Smooth muscle cell (in vitro differentiated cells): ENCODE data around the gene VKORC1L1. TPM values are rescaled to one million over a fixed set of nuclear protein-coding genes. Genes with fewer than 3 reads are reported as not detected.

ENCODE experiments used
- DNase-seq: peaks from one replicate; lab custom pipeline; 2025; ENCODE audit not compliant: unreplicated experiment; lab: John Stamatoyannopoulos, UW
- H2AFZ ChIP-seq: fragments of 200-600 bp; sonication (generic); 2 replicates; pipeline ENCODE4 v1.6.0; 2016; ENCODE audit warnings: antibody characterized with exemption, low read depth, mild to moderate bottlenecking
- H3F3A ChIP-seq: fragments of 200-600 bp; sonication (generic); 2 replicates; pipeline ENCODE4 v1.6.0; 2017; ENCODE audit warnings: antibody characterized with exemption, low read depth
- H3K27ac ChIP-seq: fragments of 200-600 bp; sonication (generic); 2 replicates; pipeline ENCODE4 v1.5.1; 2016; ENCODE audit warnings: low read depth, mild to moderate bottlenecking
- H3K27me3 ChIP-seq: fragments of 200-600 bp; sonication (generic); 2 replicates; pipeline ENCODE4 v1.6.1; 2016; ENCODE audit warnings: low read depth, mild to moderate bottlenecking
- H3K36me3 ChIP-seq: fragments of 200-600 bp; sonication (generic); 2 replicates; pipeline ENCODE4 v1.5.1; 2016; ENCODE audit warnings: low read depth
- H3K4me1 ChIP-seq: fragments of 200-600 bp; sonication (generic); 2 replicates; pipeline ENCODE4 v1.5.1; 2016; ENCODE audit warnings: low read depth
- H3K4me2 ChIP-seq: fragments of 200-600 bp; sonication (generic); 2 replicates; pipeline ENCODE4 v1.6.0; 2016; ENCODE audit warnings: mild to moderate bottlenecking
- H3K4me3 ChIP-seq: fragments of 200-600 bp; sonication (generic); 2 replicates; pipeline ENCODE4 v1.5.1; 2016; ENCODE audit warnings: mild to moderate bottlenecking
- H3K79me2 ChIP-seq: fragments of 200-600 bp; sonication (generic); 2 replicates; pipeline ENCODE4 v1.6.0; 2016; ENCODE audit warnings: low read depth, mild to moderate bottlenecking
- H3K9ac ChIP-seq: fragments of 200-600 bp; sonication (generic); 2 replicates; pipeline ENCODE4 v1.6.0; 2016; ENCODE audit warnings: low read depth
- H3K9me3 ChIP-seq: fragments of 200-600 bp; sonication (generic); replicated peaks from 2 replicates; pipeline ENCODE4 v1.5.1; 2016; ENCODE audit warnings: low read depth
- H4K20me1 ChIP-seq: fragments of 200-600 bp; sonication (generic); 2 replicates; pipeline ENCODE4 v1.6.0; 2016; ENCODE audit warnings: low read depth
- WGBS: methylation state at CpG from one replicate; pipeline ENCODE4 v1.1.7; 2016; ENCODE audit warnings: low lambda C conversion rate; 5-methylcytosine and 5-hydroxymethylcytosine counted together
- polyA plus RNA-seq: library from polyadenylated mRNA; unstranded; fragments of >200 nt; fragmentation: Nextera tagmentation; extraction: Ambion mirVana; gene quantifications from 2 replicates; pipeline ENCODE4 v1.2.1, GENCODE V29; 2016
- total RNA-seq: library from RNA; depleted of rRNA; stranded (reverse); fragments of >200 nt; gene quantifications from 2 replicates; pipeline ENCODE4 v1.2.3, GENCODE V29; 2014
- TF ChIP-seq, protein P1 (sequence below): fragments of 200-600 bp; sonication (generic); IDR thresholded peaks from 2 replicates; pipeline ENCODE4 v1.5.1; 2017; ENCODE audit warnings: borderline replicate concordance, mild to moderate bottlenecking, antibody characterized with exemption; ENCODE audit not compliant: insufficient read depth, poor library complexity, severe bottlenecking

The VKORC1L1 gene
- total and polyA plus RNA-seq, 2 experiments from 2014 or later: 11.2 to 18.0 TPM

DNA sequence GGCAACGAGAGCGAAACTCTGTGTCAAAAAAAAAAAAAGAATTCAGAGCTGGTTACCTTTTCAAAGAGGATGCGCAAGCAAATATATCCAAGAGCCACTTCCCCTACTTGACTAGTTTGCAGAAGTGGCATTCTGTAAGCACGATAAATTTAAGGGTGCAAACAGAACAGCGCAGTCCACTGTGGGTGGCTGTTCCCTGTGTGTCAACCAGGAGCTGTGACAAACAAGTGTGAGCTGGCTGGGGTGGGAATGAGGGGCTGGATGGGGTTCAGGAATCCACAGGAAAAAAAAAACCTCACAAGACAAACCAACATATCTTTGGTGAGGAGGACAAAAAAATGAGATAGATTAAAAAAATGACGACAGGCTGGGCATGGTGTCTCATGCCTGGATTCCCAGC is 93.3 kb downstream of the VKORC1L1 start:
- Histone ChIP-seq H3K4me2 (no peak overlapping the region), H3F3A (no peaks in the 10 kb centered on the region), H2AFZ (no peak overlapping the region), H3K27ac (no peak overlapping the region), H4K20me1 (no peaks in the 10 kb centered on the region), H3K36me3 (no peaks in the 10 kb centered on the region), H3K4me3 (no peak overlapping the region), H3K27me3 (no peaks in the 10 kb centered on the region), H3K9ac (no peak overlapping the region), H3K9me3 (no peaks in the 10 kb centered on the region), H3K79me2 (no peaks in the 10 kb centered on the region), H3K4me1 (no peaks in the 10 kb centered on the region)
- DNase-seq: no peak
- 91% methylated on average over 6 of the region's 6 CpGs for WGBS
- TF ChIP-seq, protein P1, sequence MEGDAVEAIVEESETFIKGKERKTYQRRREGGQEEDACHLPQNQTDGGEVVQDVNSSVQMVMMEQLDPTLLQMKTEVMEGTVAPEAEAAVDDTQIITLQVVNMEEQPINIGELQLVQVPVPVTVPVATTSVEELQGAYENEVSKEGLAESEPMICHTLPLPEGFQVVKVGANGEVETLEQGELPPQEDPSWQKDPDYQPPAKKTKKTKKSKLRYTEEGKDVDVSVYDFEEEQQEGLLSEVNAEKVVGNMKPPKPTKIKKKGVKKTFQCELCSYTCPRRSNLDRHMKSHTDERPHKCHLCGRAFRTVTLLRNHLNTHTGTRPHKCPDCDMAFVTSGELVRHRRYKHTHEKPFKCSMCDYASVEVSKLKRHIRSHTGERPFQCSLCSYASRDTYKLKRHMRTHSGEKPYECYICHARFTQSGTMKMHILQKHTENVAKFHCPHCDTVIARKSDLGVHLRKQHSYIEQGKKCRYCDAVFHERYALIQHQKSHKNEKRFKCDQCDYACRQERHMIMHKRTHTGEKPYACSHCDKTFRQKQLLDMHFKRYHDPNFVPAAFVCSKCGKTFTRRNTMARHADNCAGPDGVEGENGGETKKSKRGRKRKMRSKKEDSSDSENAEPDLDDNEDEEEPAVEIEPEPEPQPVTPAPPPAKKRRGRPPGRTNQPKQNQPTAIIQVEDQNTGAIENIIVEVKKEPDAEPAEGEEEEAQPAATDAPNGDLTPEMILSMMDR: no peak

- no peaks in the 10 kb centered on the region for H3K79me2 ChIP-seq
- H3K9me3 ChIP-seq: no peaks in the 10 kb centered on the region
- H3K4me1 ChIP-seq: no peaks in the 10 kb centered on the region
- H2AFZ ChIP-seq: no peak overlapping the region
- no peaks in the 10 kb centered on the region for H3K36me3 ChIP-seq
- TF ChIP-seq, protein P1: no peak
- H4K20me1 ChIP-seq: no peaks in the 10 kb centered on the region
- no peak overlapping the region for H3K4me2 ChIP-seq
- 95% methylated on average over 17 of the region's 17 CpGs for WGBS
- H3K4me3 ChIP-seq: no peak overlapping the region
- H3F3A ChIP-seq: no peaks in the 10 kb centered on the region
- no peak for DNase-seq
- H3K27me3 ChIP-seq: no peaks in the 10 kb centered on the region
- no peak overlapping the region for H3K27ac ChIP-seq
- H3K9ac ChIP-seq: no peak overlapping the region
These were observed 94.7 kb downstream of the VKORC1L1 start for GRCh38 chr7:65967361-65968155.

DNA sequence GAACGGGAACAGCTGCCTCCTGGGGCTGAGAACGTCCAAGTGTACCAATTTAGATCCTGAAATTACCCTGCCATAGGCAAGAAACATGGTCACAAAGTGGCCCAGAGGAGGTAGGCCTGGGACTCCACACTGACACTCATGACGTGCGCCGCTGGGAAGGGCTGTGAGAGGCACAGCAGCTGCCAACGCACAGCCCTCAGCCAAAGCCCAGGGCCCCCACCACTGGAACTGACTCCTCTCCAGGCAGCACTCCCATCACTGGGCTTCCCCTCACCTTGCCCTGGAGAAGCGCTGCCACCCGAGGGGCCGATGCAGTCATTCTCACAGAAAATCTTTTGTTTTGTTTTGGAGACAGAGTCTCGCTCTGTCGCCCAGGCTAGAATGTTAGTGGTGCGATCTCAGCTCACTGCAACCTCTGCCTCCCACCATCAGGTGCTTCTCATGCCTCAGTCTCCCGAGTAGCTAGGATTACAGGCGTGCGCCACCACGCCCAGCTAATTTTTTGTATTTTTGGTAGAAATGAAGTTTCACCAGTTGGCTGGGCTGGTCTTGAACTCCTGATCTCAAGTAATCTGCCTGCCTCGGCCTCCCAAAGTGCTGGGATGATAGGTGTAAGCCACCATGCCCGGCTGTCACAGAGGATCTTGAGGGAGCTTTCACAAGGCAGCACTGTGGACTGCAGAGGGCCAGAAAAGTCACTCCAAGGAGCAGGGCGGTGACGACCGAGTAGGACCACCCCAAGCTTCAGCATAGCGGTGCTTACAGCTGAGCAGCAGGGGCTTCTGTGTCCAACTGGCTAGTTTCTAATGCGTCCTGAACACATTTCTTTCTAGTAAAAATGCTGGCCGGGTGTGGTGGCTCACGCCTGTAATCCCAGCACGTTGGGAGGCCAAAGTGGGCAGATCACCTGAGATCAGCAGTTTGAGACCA is 95.6 kb downstream of the VKORC1L1 start:
- Histone ChIP-seq H2AFZ (no peak overlapping the region), H3K27ac (no peak overlapping the region), H3K36me3 (no peaks in the 10 kb centered on the region), H3K9me3 (no peaks in the 10 kb centered on the region), H3K9ac (no peak overlapping the region), H3F3A (no peaks in the 10 kb centered on the region), H4K20me1 (no peaks in the 10 kb centered on the region), H3K4me2 (no peak overlapping the region), H3K4me3 (no peak overlapping the region), H3K4me1 (no peaks in the 10 kb centered on the region), H3K79me2 (no peaks in the 10 kb centered on the region), H3K27me3 (no peaks in the 10 kb centered on the region)
- TF ChIP-seq, protein P1: no peak
- WGBS: 95% methylated on average over 26 of the region's 26 CpGs
- DNase-seq: no peak
